Activated effector memory CD4-positive, alpha-beta T cell treated with anti-CD3 and anti-CD28 coated beads, Interleukin-2, amount 50 U/mL, for 16 hours (primary cell): ENCODE results near the gene ALDOB.
"Not testable (repeated sequence)": the region's sequence is repeated elsewhere in the genome, so short reads cannot be mapped to it uniquely, and the experiment has no call there.

Experiments used
- DNase-seq: peaks from one replicate; pipeline ENCODE4 v3.0.0-alpha.2; 2020

Gene ALDOB

DNA sequence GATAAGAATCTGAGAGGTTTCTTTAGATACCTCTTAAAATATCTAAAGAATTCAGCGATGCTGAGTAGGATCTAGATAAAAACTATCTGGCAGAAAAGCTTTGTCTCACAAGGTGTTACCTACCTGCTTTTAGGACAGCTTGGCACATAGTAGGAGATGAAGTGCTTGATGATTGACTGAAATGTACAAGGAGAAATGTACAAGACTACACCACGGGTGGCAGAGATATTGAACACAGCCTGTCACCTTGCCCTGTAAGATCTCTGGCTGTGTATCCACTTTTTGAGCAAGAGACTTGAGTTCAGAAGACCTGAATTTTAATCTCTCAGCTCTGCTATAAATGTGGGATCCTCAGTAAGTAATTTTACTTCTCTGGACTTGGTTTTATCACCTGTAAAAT, 15.7 kb downstream of the ALDOB start:
- DNase-seq = no peak

DNA sequence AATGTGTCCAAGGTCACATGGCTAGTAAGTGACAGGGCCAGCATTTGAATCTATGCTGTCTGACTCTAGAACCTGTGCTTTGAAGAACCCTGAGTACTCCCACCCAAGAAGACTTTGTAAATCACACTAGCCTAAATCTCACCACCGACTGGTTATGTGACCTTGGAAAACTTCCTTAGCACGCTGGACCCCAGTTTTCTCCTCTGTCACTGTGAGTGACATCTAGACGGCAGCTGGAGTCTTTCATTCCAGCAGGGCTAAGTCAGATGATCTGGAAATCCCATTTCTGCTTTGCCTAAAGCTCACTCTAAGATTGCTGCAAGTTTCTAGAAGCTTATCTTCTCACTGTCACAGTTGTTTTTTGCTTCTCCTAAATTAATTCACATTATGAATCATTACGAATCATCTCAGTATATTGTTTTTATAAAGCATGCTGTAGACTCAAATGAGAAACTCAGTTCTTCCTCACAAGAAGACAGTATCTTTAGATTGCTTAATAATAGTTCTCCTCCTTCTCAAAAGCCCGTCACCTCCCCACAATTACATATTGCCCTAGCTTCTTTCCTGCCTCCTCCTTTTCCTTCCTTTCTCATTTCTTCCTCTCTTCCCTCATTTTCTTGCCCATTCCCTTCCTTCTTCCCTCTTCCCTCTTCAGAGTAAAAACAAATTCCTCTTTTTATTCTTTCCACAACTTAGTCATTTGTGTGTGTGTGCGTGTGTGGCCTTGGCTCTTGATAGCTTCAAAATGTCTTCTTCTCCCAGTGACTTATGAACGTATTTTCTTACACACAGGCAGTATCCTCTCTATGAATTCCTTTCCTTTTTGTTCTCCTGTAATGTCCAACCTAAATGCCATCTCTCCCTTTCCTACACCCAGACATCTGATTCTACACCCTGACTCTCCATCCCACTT, 16.8 kb downstream of the ALDOB start:
- DNase-seq = no peak

DNA sequence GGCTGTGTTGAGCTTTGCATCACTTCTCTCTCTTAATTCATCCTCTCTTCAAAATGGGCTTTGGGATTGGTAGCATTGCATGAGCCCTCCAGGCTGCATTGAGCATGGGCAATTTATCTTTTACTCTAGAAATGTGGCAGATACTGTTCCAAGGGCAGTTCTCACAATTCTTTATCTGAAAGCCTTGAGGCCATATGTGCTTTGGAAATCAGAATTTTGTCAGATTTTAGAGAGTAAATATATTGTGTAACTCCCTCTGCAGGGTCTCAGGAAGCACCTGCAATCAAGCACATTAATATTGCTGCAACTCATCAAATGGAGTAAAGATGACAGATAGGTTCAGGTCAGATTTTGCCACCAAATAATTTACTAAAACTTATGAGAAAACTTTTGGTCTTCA, 17.6 kb downstream of the ALDOB start:
- DNase-seq = no peak

GRCh38 chr9:101417389-101417788, 18.2 kb downstream of the ALDOB start:
- DNase-seq = no peak

- DNase-seq = no peak
Measured at GRCh38 chr9:101415578-101415977, 20.0 kb downstream of the ALDOB start.

DNA sequence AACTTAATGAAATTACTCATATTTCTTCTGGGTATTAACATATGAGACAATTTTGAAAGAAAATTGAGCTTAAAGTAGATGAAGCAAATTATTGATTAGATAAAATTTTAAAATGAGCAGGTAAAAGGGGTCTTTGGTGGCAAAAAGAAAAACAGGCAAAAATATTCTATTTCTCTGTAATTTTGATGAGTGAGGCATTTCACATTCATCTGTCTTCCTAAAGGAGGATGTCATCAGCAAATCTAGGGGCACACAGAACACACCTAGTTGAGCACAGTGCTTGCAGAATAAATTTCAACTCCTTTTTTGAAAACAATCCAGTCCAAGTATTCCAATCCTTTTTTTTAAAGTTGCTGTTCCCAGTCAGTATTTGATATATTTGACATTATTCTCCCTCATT, 20.7 kb downstream of the ALDOB start:
- DNase-seq = no peak

GRCh38 chr9:101409079-101409477, 26.5 kb downstream of the ALDOB start:
- no peak for DNase-seq

- DNase-seq = no peak
Measured at GRCh38 chr9:101408374-101409078, 27.0 kb downstream of the ALDOB start.

GRCh38 chr9:101403516-101404285, 31.9 kb downstream of the ALDOB start:
- DNase-seq = no peak

- no peak for DNase-seq
Measured at GRCh38 chr9:101400120-101400519, 35.5 kb downstream of the ALDOB start.

GRCh38 chr9:101399643-101399970, 36.0 kb downstream of the ALDOB start:
- DNase-seq = no peak

GRCh38 chr9:101398930-101399642, 36.5 kb downstream of the ALDOB start:
- DNase-seq = no peak

GRCh38 chr9:101398068-101398929, 37.3 kb downstream of the ALDOB start, which contains the start of the genes MRPL50 and ZNF189:
MRPL50 (minus strand) TSS chr9:101398618; CDS start chr9:101398592, 26 bp downstream.
ZNF189 (plus strand) TSS chr9:101398851; CDS start chr9:101399157, 306 bp downstream.
- DNase-seq = peak; percentile 99

DNA sequence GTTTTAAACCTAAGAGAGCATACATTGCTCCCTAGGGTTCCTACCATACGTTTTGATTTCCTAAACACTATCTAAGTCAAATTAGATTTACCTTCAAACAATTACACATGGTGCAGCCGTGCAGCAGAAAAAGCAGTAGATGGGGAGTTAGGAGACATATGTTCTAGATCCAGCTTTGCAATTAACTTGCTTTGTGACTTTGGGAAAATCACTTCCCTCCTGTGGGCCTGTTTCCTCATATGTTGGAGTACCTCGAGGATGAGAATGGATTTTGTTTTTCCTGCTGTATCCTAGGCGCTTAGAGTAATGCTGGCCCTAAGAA, 37.9 kb downstream of the ALDOB start:
- no peak for DNase-seq

GRCh38 chr9:101394687-101395086, 40.9 kb downstream of the ALDOB start:
- DNase-seq = no peak

GRCh38 chr9:101393135-101393534, 42.4 kb downstream of the ALDOB start:
- DNase-seq = no peak

- no peak for DNase-seq
Measured at GRCh38 chr9:101388507-101388993, 47.0 kb downstream of the ALDOB start.

GRCh38 chr9:101387871-101388506, 47.6 kb downstream of the ALDOB start:
- DNase-seq = no peak

GRCh38 chr9:101384873-101385536, 50.6 kb downstream of the ALDOB start, which contains the start of gene BAAT:
BAAT (minus strand) TSS chr9:101385006; CDS start chr9:101371404, 13,602 bp downstream.
- DNase-seq = not testable (repeated sequence)

GRCh38 chr9:101383361-101383760, 52.2 kb downstream of the ALDOB start:
- DNase-seq = no peak
